Measurements from ENCODE around the gene SLC19A1.

The SLC19A1 gene

GRCh38 chr21:45574691-45575090 is 32.5 kb upstream of the SLC19A1 start:
- no peaks in the 10 kb centered on the region for H3K9me3 ChIP-seq (ENCODE audit: insufficient read depth, low read length, severe bottlenecking)
- H2AFZ ChIP-seq (ENCODE audit: low read depth, low read length), result no peak overlapping the region
- no peaks in the 10 kb centered on the region for H4K20me1 ChIP-seq (ENCODE audit: insufficient read depth, low read length)
- H3K27ac ChIP-seq (ENCODE audit: low read length), result no peak overlapping the region
- no peak overlapping the region for H3K4me3 ChIP-seq (ENCODE audit: low read depth in 1 of 2, low read length in 2 of 2)
- TF ChIP-seq CTCF (IDR thresholded peaks at IDR 0.05; ENCODE audit: borderline replicate concordance, extremely low read depth, low read length, poor library complexity, severe bottlenecking) (no peak), EZH2 (IDR thresholded peaks at IDR 0.05; ENCODE audit: borderline replicate concordance, low read depth, low read length, severe bottlenecking) (no peak)
- no peaks in the 10 kb centered on the region for H3K36me3 ChIP-seq (ENCODE audit: insufficient read depth, low read length)
- no peaks in the 10 kb centered on the region for H3K27me3 ChIP-seq (ENCODE audit: insufficient read depth, low read length, poor library complexity)
- ATAC-seq (ENCODE audit: insufficient read depth, low read depth) (no peak), DNase-seq (no peak)
- H3K4me1 ChIP-seq (ENCODE audit: insufficient read depth, low read length), result no peaks in the 10 kb centered on the region
- no peaks in the 10 kb centered on the region for H3K79me2 ChIP-seq (ENCODE audit: insufficient read depth, low read length)
- no peak overlapping the region for H3K4me2 ChIP-seq (ENCODE audit: insufficient read depth, low read length)
- H3K9ac ChIP-seq (ENCODE audit: low read depth, low read length), result no peak overlapping the region

GRCh38 chr21:45574081-45574501 is 31.9 kb upstream of the SLC19A1 start:
- ATAC-seq (ENCODE audit: insufficient read depth, low read depth) (no peak), DNase-seq (no peak)
- H2AFZ ChIP-seq (ENCODE audit: low read depth, low read length), result no peak overlapping the region
- no peak overlapping the region for H3K4me3 ChIP-seq (ENCODE audit: low read depth in 1 of 2, low read length in 2 of 2)
- no peaks in the 10 kb centered on the region for H3K27me3 ChIP-seq (ENCODE audit: insufficient read depth, low read length, poor library complexity)
- no peak overlapping the region for H3K27ac ChIP-seq (ENCODE audit: low read length)
- no peak overlapping the region for H3K9ac ChIP-seq (ENCODE audit: low read depth, low read length)
- no peaks in the 10 kb centered on the region for H3K4me1 ChIP-seq (ENCODE audit: insufficient read depth, low read length)
- H3K4me2 ChIP-seq (ENCODE audit: insufficient read depth, low read length), result no peak overlapping the region
- H3K79me2 ChIP-seq (ENCODE audit: insufficient read depth, low read length), result no peaks in the 10 kb centered on the region
- TF ChIP-seq CTCF (IDR thresholded peaks at IDR 0.05; ENCODE audit: borderline replicate concordance, extremely low read depth, low read length, poor library complexity, severe bottlenecking) (no peak), EZH2 (IDR thresholded peaks at IDR 0.05; ENCODE audit: borderline replicate concordance, low read depth, low read length, severe bottlenecking) (no peak)
- H3K9me3 ChIP-seq (ENCODE audit: insufficient read depth, low read length, severe bottlenecking), result no peaks in the 10 kb centered on the region
- no peaks in the 10 kb centered on the region for H3K36me3 ChIP-seq (ENCODE audit: insufficient read depth, low read length)
- no peaks in the 10 kb centered on the region for H4K20me1 ChIP-seq (ENCODE audit: insufficient read depth, low read length)

DNA sequence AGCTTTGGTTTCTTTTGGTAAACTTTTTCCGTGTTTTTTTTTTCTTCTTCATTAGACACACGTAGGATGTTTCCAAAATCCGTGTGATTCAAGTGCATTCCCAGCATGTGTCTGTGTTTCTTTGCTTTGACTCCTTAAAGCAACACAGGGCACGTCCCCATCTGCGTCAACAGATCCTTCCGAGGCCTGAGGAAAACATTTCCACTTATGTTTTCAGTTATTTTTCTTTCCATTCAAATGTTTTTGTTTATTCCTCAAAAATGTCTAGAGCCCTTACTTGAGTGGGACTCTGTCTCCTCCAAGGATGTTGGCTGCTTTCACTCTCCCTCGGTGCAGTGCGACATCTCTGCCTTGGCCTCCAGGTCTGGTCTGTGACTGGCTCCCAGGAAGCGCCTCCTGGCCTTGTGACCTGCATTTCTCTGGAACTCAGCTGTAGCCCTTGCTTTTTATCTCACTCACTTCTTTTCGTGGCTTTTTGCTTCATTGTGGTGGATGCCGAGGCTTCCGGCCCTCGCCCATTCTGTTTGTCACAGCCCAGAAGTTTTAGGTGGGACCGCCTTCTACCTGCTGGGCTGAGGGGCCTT is 31.3 kb upstream of the SLC19A1 start:
- H3K4me2 ChIP-seq (ENCODE audit: insufficient read depth, low read length), result no peak overlapping the region
- no peaks in the 10 kb centered on the region for H3K9me3 ChIP-seq (ENCODE audit: insufficient read depth, low read length, severe bottlenecking)
- DNase-seq (no peak), ATAC-seq (ENCODE audit: insufficient read depth, low read depth) (peak; percentile 37; the same call in 1 of the 3 replicates)
- no peak for TF ChIP-seq EZH2 (IDR thresholded peaks at IDR 0.05; ENCODE audit: borderline replicate concordance, low read depth, low read length, severe bottlenecking)
- TF ChIP-seq CTCF (IDR thresholded peaks at IDR 0.05; ENCODE audit: borderline replicate concordance, extremely low read depth, low read length, poor library complexity, severe bottlenecking), result no peak
- no peaks in the 10 kb centered on the region for H3K79me2 ChIP-seq (ENCODE audit: insufficient read depth, low read length)
- no peak overlapping the region for H3K9ac ChIP-seq (ENCODE audit: low read depth, low read length)
- H2AFZ ChIP-seq (ENCODE audit: low read depth, low read length), result no peak overlapping the region
- no peaks in the 10 kb centered on the region for H4K20me1 ChIP-seq (ENCODE audit: insufficient read depth, low read length)
- no peaks in the 10 kb centered on the region for H3K36me3 ChIP-seq (ENCODE audit: insufficient read depth, low read length)
- no peaks in the 10 kb centered on the region for H3K27me3 ChIP-seq (ENCODE audit: insufficient read depth, low read length, poor library complexity)
- H3K4me1 ChIP-seq (ENCODE audit: insufficient read depth, low read length), result no peaks in the 10 kb centered on the region
- no peak overlapping the region for H3K4me3 ChIP-seq (ENCODE audit: low read depth in 1 of 2, low read length in 2 of 2)
- H3K27ac ChIP-seq (ENCODE audit: low read length), result no peak overlapping the region
